ENCODE results near the gene FAM193B. TPM values are rescaled to one million over a fixed set of nuclear protein-coding genes. Genes with fewer than 3 reads are reported as not detected.

FAM193B gene
- total RNA-seq, 1 experiment from 2014 or later = 41.1 TPM

DNA sequence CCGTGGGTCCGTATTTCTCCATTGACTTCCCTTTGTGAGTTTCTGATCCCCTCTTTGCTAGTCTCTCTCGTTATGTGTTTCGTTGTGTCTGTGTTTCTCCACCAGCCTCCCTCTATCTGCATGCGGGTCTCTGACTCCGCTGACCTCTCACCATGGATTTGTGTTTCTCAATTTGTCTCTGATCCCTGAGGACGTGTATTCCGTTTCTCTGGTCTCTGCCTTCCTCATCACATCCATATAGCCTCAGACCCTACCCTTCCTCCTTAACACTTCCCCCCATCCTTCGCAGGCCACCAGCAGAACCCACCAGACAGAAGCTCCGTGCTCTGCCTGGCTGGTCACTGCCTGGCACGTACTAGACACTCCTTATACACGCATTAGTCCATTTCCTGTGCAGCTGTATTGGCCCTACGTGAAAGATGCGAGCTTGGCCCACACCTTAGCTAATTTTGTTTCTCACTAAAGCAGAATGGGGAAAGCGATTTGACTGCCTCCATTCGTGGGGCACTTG, 46.2 kb upstream of the FAM193B start:
- peak overlapping the region; percentile 97 for H3K9ac ChIP-seq (ENCODE audit: low read length)
- H3K36me3 ChIP-seq (ENCODE audit: low read depth, low read length) = peaks cover 12% of the 10 kb centered on the region; the same call in 1 of the 2 replicates
- no peaks in the 10 kb centered on the region for H3K9me3 ChIP-seq (ENCODE audit: low read length)
- TF ChIP-seq EZH2phosphoT487 (IDR thresholded peaks at IDR 0.05; ENCODE audit: borderline replicate concordance, low read length) = no peak
- TF ChIP-seq, protein P1, sequence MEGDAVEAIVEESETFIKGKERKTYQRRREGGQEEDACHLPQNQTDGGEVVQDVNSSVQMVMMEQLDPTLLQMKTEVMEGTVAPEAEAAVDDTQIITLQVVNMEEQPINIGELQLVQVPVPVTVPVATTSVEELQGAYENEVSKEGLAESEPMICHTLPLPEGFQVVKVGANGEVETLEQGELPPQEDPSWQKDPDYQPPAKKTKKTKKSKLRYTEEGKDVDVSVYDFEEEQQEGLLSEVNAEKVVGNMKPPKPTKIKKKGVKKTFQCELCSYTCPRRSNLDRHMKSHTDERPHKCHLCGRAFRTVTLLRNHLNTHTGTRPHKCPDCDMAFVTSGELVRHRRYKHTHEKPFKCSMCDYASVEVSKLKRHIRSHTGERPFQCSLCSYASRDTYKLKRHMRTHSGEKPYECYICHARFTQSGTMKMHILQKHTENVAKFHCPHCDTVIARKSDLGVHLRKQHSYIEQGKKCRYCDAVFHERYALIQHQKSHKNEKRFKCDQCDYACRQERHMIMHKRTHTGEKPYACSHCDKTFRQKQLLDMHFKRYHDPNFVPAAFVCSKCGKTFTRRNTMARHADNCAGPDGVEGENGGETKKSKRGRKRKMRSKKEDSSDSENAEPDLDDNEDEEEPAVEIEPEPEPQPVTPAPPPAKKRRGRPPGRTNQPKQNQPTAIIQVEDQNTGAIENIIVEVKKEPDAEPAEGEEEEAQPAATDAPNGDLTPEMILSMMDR (conservative IDR thresholded peaks at IDR 0.05; ENCODE audit: low read depth, low read length) = no peak
- TF ChIP-seq EZH2 (IDR thresholded peaks at IDR 0.05; ENCODE audit: low read length, unreplicated experiment) = no peak
- H3K27me3 ChIP-seq (ENCODE audit: low read length) = no peaks in the 10 kb centered on the region
- no peaks in the 10 kb centered on the region for H3K9me2 ChIP-seq (replicated peaks; ENCODE audit: low read length)
- peaks cover 9% of the 10 kb centered on the region; the same call in 1 of the 2 replicates for H3K4me1 ChIP-seq (ENCODE audit: insufficient read depth, low read length)
- intact Hi-C loops (cut with micrococcal nuclease) = loop anchor here (2.0 kb wide), 1 partner anchor 84 kb away; the partner anchor contains the start of gene DDX41
- H4K20me1 ChIP-seq (ENCODE audit: low read length) = no peaks in the 10 kb centered on the region
- H3K4me2 ChIP-seq (ENCODE audit: low read length) = peak overlapping the region; percentile 100
- H2AFZ ChIP-seq (ENCODE audit: low read length) = peak overlapping the region; percentile 91
- peak overlapping the region; percentile 51 for H3K27ac ChIP-seq (ENCODE audit: low read length)
- TSS peak; percentile 33 for BruUV-seq (replicated peaks)
- peaks cover 16% of the 10 kb centered on the region for H3K79me2 ChIP-seq (ENCODE audit: low read length)
- DNase-seq (peak; percentile 24), ATAC-seq (peak; percentile 7; the same call in 1 of the 2 replicates)
- CTCF ChIA-PET = no interaction called here
- H3K4me3 ChIP-seq (ENCODE audit: low read length) = peak overlapping the region; percentile 99
- POLR2A ChIA-PET (ENCODE audit: unreplicated experiment) = no interaction called here
- no peaks in the 10 kb centered on the region for H3F3A ChIP-seq (ENCODE audit: low read length, unreplicated experiment)

DNA sequence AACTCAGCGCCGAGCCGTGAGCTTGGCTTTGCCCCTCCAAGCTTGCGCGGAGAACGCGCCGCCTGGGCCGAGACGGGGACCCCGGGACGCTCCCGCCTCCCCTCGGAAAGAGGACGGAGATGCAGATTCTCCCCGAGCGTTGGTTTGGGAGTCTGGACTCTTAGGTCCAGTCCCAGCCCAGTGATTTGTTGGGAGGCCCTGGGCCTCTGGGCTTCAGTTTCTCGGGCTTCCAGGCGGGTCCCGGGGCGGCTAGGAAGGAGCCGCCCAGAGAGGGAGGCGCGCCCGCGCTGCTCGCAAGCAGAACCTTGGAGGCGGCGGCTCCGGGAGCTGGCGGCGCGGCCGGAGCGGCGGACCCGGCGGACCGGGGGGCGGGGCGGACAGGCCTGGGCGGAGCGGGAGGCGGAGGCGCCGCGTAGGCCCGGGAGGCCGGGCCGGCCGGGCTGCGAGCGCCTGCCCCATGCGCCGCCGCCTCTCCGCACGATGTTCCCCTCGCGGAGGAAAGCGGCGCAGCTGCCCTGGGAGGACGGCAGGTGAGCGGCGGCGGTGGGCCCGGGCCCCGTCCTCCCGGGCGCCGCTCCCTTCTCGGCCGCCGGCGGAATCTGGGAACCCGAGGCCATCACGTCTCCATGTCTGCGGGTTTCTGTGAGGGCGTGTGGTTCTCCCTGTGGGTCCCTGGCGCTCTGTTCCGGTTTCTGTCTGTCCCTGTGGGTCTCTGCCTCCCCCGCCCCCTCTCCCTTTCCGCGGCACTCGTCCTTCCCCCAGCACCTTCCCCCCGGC, 45.6 kb upstream of the FAM193B start, which contains the start of gene B4GALT7:
TSS of gene B4GALT7 (plus strand) at position 402 of the 777 bp plus-strand sequence. CDS start at position 481, 79 bp downstream.
- no peaks in the 10 kb centered on the region for H3K9me3 ChIP-seq (ENCODE audit: low read length)
- peak within 1 kb of the TSS; percentile 99 for H3K4me3 ChIP-seq (ENCODE audit: low read length)
- TF ChIP-seq EZH2 (IDR thresholded peaks at IDR 0.05; ENCODE audit: low read length, unreplicated experiment) (no peak), EZH2phosphoT487 (IDR thresholded peaks at IDR 0.05; ENCODE audit: borderline replicate concordance, low read length) (no peak)
- TF ChIP-seq, protein P1 (conservative IDR thresholded peaks at IDR 0.05; ENCODE audit: low read depth, low read length) = no peak
- DNase-seq (peak; percentile 82), ATAC-seq (peak; percentile 87)
- POLR2A ChIA-PET (ENCODE audit: unreplicated experiment) = interaction anchor here (0.7 kb wide), 1 partner anchor 31 kb away, joined by 3 read pairs; no protein-coding TSS in a partner anchor
- CTCF ChIA-PET = no interaction called here
- H3K4me1 ChIP-seq (ENCODE audit: insufficient read depth, low read length) = peaks cover 9% of the 10 kb centered on the region; the same call in 1 of the 2 replicates
- peaks cover 16% of the 10 kb centered on the region for H3K79me2 ChIP-seq (ENCODE audit: low read length)
- no peaks in the 10 kb centered on the region for H3K27me3 ChIP-seq (ENCODE audit: low read length)
- BruUV-seq (replicated peaks) = no TSS peak
- no peaks in the 10 kb centered on the region for H4K20me1 ChIP-seq (ENCODE audit: low read length)
- H3F3A ChIP-seq (ENCODE audit: low read length, unreplicated experiment) = no peaks in the 10 kb centered on the region
- peak within 1 kb of the TSS; percentile 97 for H3K9ac ChIP-seq (ENCODE audit: low read length)
- H2AFZ ChIP-seq (ENCODE audit: low read length) = peak within 1 kb of the TSS; percentile 100
- peaks cover 19% of the 10 kb centered on the region; the same call in 1 of the 2 replicates for H3K36me3 ChIP-seq (ENCODE audit: low read depth, low read length)
- peak within 1 kb of the TSS; percentile 61 for H3K27ac ChIP-seq (ENCODE audit: low read length)
- intact Hi-C loops (cut with micrococcal nuclease) = loop anchor here (2.0 kb wide), 1 partner anchor 83 kb away; the partner anchor contains the start of gene DDX41
- H3K9me2 ChIP-seq (replicated peaks; ENCODE audit: low read length) = no peaks in the 10 kb centered on the region
- H3K4me2 ChIP-seq (ENCODE audit: low read length) = peak within 1 kb of the TSS; percentile 100

Measured in PC-3 (cell line).